Stomach smooth muscle (tissue), 2 donors: ENCODE data around the gene ZNF554.

ENCODE experiments used
- H3K27ac ChIP-seq: one replicate; pipeline ENCODE4 v1.7.0; 2013; ENCODE audit warnings: mild to moderate bottlenecking, low read length, inconsistent platforms
- H3K27me3 ChIP-seq, 2 donors: one replicate each; pipeline ENCODE4 v1.7.0; 2013; ENCODE audit warnings: low read length in 2 of 2; ENCODE audit not compliant: insufficient read depth in 2 of 2, control insufficient read depth in 1 of 2
- H3K36me3 ChIP-seq, 2 donors: one replicate each; pipeline ENCODE4 v1.7.0; 2013; ENCODE audit warnings: low read length in 2 of 2; ENCODE audit not compliant: control insufficient read depth in 2 of 2, insufficient read depth in 2 of 2
- H3K4me1 ChIP-seq: one replicate; pipeline ENCODE4 v1.7.0; 2013; ENCODE audit warnings: low read length; ENCODE audit not compliant: control insufficient read depth, insufficient read depth
- H3K4me3 ChIP-seq, 2 donors: one replicate each; pipeline ENCODE4 v1.7.0; 2013; ENCODE audit warnings: low read length in 2 of 2
- H3K9ac ChIP-seq, 2 donors: one replicate each; pipeline ENCODE4 v1.7.0; 2013; ENCODE audit warnings: low read length in 2 of 2, mild to moderate bottlenecking in 1 of 2
- H3K9me3 ChIP-seq, 2 donors: one replicate each; pipeline ENCODE4 v1.7.0; 2013; ENCODE audit warnings: low read length in 2 of 2; ENCODE audit not compliant: control insufficient read depth in 2 of 2
- donor health status: healthy.
- donor health status: Pancreatic carcinoma.

The ZNF554 gene

GRCh38 chr19:2809387-2810140 is 10.1 kb upstream of the ZNF554 start:
- Histone ChIP-seq H3K27ac (no peak overlapping the region), H3K4me1 (no peaks in the 10 kb centered on the region), H3K4me3 (no peak overlapping the region), H3K9ac (no peak overlapping the region), H3K36me3 (peaks cover 14 to 32% of the 10 kb centered on the region in 2 donors), H3K9me3 (no peaks in the 10 kb centered on the region), H3K27me3 (no peaks in the 10 kb centered on the region)

DNA sequence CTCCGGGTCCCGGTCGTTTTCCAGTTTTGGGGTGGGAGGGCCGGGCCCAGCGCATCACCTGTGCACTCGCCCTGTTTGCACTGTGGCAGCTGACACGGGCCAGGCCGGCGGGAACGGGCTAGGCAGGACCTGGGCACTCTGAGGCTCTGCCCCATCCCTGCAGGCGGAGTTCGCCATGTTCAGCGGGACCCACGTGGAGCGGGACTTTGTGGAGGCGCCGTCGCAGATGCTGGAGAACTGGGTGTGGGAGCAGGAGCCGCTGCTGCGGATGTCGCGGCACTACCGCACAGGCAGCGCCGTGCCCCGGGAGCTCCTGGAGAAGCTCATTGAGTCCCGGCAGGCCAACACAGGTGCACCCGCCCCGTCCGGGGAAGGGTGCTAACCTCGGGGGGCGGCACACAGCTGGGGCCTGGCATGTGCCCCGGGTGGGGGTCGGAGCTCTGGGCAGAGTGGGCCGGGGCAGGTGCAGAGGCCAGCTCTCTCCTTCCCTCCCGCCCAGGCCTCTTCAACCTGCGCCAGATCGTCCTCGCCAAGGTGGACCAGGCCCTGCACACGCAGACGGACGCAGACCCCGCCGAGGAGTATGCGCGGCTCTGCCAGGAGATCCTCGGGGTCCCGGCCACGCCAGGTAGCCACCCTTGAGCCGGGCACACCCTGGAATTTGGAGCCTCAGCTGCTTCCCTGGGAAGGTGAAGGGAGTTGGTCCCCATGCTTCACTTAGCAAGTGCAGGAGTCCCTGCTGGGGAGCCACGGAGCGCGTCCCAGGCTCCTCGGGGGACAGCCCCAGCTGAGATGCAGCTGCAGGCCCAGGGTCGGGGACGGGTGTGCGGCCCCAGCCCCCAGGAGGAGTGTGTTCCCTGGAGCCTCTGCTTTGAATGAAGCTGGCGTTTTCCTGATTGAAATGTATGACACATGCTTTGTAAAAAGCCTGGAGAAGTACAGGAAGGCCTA is 9.3 kb upstream of the ZNF554 start:
- Histone ChIP-seq H3K9ac (no peak overlapping the region), H3K27ac (no peak overlapping the region), H3K9me3 (no peaks in the 10 kb centered on the region), H3K4me1 (no peaks in the 10 kb centered on the region), H3K36me3 (peaks cover 14 to 29% of the 10 kb centered on the region in 2 donors), H3K27me3 (no peaks in the 10 kb centered on the region), H3K4me3 (no peak overlapping the region)

DNA sequence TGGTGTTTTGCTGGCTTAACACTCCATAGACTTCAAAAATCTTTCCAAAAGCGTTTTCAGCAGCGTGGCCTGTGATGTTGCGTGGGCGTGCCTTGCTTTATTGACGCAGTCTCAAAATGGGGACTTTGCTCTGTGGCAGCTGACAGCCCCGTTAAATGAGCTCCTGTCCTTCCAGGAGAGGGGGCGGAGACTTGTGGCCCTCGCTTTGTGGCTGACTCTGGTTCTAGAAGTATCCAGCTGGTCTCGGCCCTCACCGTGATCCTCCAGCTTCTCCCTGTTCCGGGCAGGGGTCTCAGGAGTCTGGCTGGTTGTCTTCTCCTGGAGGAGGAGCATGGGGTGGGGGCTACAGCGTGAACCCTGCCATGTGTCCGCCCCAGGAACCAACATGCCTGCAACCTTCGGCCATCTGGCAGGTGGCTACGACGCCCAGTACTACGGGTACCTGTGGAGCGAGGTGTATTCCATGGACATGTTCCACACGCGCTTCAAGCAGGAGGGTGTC is 8.4 kb upstream of the ZNF554 start:
- Histone ChIP-seq H3K36me3 (peaks cover 14 to 28% of the 10 kb centered on the region in 2 donors), H3K4me3 (no peak overlapping the region), H3K9ac (no peak overlapping the region), H3K9me3 (no peaks in the 10 kb centered on the region), H3K4me1 (no peaks in the 10 kb centered on the region), H3K27me3 (no peaks in the 10 kb centered on the region), H3K27ac (no peak overlapping the region)

GRCh38 chr19:2811735-2812413 is 7.8 kb upstream of the ZNF554 start:
- Histone ChIP-seq H3K4me3 (no peak overlapping the region), H3K9ac (no peak overlapping the region), H3K4me1 (no peaks in the 10 kb centered on the region), H3K27me3 (no peaks in the 10 kb centered on the region), H3K27ac (no peak overlapping the region), H3K36me3 (peaks cover 14 to 23% of the 10 kb centered on the region in 2 donors), H3K9me3 (no peaks in the 10 kb centered on the region)

DNA sequence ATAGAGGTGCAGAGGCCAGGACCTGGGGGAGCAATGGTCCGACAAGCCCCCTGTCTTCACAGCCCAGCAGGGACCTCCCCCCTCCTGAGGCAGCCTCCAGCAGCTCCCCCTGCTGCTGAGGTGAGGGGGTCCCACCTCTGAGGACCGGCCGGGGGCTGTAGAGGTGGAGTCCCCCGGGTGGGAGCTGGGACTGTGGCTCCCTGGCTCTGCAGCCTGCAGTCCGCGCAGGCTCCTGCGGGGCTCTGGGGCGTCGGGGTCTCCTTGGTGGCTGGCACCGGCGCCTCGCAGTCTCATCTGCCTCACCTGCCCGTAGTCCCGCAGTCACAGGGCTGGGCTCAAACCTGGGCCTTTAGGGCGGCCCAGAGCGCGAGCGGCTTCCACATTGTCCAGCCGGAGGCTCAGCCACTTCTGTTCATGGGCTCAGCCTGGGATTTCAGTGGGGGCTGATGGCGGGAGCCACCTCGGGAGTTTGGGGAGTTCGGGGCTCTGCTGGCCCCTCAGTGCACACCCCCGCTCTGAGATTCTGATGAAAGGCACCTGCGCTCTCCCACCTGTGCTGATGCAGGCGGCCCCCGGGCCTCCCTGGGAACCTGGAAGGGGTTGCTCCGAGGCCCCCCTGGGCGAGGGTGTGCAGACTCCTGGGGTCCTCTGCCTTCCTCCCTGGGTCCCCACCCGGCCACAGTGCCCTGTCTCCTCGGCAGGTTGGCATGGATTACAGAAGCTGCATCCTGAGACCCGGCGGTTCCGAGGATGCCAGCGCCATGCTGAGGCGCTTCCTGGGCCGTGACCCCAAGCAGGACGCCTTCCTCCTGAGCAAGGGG is 7.0 kb upstream of the ZNF554 start:
- no peaks in the 10 kb centered on the region for H3K27me3 ChIP-seq
- H3K36me3 ChIP-seq: peaks cover 12 to 22% of the 10 kb centered on the region in 2 donors
- H3K4me1 ChIP-seq: no peaks in the 10 kb centered on the region
- H3K9me3 ChIP-seq: no peaks in the 10 kb centered on the region
- H3K9ac ChIP-seq: no peak overlapping the region
- H3K4me3 ChIP-seq: no peak overlapping the region
- H3K27ac ChIP-seq: no peak overlapping the region

- Histone ChIP-seq H3K36me3 (peaks cover 10 to 21% of the 10 kb centered on the region in 2 donors), H3K4me3 (no peak overlapping the region), H3K27ac (no peak overlapping the region), H3K4me1 (no peaks in the 10 kb centered on the region), H3K9me3 (no peaks in the 10 kb centered on the region), H3K9ac (no peak overlapping the region), H3K27me3 (no peaks in the 10 kb centered on the region)
These were observed 6.2 kb upstream of the ZNF554 start for GRCh38 chr19:2813235-2814160.

GRCh38 chr19:2814426-2814825 is 5.2 kb upstream of the ZNF554 start:
- Histone ChIP-seq H3K27me3 (no peaks in the 10 kb centered on the region), H3K4me1 (no peaks in the 10 kb centered on the region), H3K9me3 (no peaks in the 10 kb centered on the region), H3K9ac (no peak overlapping the region), H3K36me3 (peaks cover 5 to 13% of the 10 kb centered on the region in 2 donors), H3K27ac (no peak overlapping the region), H3K4me3 (no peak overlapping the region)

DNA sequence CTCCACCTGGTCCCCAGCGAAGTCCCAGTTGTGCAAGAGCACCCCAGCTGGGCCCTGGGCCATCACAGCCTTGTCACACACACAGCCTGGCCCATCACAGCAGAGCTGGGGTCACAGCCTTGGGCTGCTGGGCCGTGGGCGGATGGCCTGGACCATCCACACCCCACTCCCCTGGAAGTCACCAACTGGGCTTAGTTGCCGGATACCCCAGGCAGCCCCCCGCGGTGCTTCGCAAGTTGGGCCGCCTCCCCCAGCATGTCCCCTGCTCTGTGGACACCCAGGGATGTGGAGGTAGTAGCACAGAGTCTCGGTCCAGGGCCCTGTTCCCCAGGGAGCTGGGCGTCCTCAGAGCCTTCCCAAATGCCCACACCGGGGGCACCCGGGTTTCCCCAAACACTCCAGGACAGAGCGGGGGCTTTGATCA is 4.5 kb upstream of the ZNF554 start:
- no peak overlapping the region for H3K27ac ChIP-seq

GRCh38 chr19:2815923-2816322 is 3.7 kb upstream of the ZNF554 start:
- Histone ChIP-seq H3K36me3 (peaks cover 2 to 8% of the 10 kb centered on the region in 2 donors), H3K9me3 (no peaks in the 10 kb centered on the region), H3K27ac (no peak overlapping the region), H3K4me1 (peaks cover 9% of the 10 kb centered on the region), H3K4me3 (no peak overlapping the region), H3K9ac (no peak overlapping the region), H3K27me3 (no peaks in the 10 kb centered on the region)

More for the DNA sequence above, 4.5 kb upstream of the ZNF554 start:
- H3K9me3 ChIP-seq: no peaks in the 10 kb centered on the region
- peaks cover 2 to 9% of the 10 kb centered on the region in 2 donors for H3K36me3 ChIP-seq
- H3K9ac ChIP-seq: no peak overlapping the region
- H3K4me1 ChIP-seq: peaks cover 2% of the 10 kb centered on the region
- H3K27me3 ChIP-seq: no peaks in the 10 kb centered on the region
- H3K4me3 ChIP-seq: no peak overlapping the region
